CD4-positive, alpha-beta T cell treated with Interleukin-12 subunit alpha and Interleukin-12 subunit beta, for 1 hour (primary cell): Measurements from ENCODE around the gene PICK1.
"Not testable (repeated sequence)": the region's sequence is repeated elsewhere in the genome, so short reads cannot be mapped to it uniquely, and the experiment has no call there.

Source experiments
- DNase-seq: peaks from one replicate; pipeline ENCODE4 v3.0.0-alpha.2; 2020

The PICK1 gene

DNA sequence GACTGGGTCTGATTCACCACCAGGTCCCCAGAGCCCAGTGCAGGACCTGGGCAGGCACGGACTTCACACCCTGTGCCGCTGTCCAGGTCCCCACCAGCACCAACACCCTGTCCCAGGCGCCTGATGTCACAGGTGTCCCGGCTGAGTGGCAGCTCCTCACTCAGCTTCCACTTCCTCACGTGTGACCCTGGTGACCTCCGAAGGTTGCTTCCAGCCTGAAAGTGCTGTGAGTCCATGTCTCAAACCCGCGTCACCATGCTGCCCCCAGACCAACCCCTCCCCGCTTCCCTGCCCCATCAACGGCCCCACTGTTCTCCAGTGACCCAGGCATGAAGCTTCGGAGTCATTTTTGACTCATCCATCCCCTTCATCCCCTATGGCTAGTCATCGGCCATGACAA is 25.7 kb upstream of the PICK1 start:
- DNase-seq, result no peak

DNA sequence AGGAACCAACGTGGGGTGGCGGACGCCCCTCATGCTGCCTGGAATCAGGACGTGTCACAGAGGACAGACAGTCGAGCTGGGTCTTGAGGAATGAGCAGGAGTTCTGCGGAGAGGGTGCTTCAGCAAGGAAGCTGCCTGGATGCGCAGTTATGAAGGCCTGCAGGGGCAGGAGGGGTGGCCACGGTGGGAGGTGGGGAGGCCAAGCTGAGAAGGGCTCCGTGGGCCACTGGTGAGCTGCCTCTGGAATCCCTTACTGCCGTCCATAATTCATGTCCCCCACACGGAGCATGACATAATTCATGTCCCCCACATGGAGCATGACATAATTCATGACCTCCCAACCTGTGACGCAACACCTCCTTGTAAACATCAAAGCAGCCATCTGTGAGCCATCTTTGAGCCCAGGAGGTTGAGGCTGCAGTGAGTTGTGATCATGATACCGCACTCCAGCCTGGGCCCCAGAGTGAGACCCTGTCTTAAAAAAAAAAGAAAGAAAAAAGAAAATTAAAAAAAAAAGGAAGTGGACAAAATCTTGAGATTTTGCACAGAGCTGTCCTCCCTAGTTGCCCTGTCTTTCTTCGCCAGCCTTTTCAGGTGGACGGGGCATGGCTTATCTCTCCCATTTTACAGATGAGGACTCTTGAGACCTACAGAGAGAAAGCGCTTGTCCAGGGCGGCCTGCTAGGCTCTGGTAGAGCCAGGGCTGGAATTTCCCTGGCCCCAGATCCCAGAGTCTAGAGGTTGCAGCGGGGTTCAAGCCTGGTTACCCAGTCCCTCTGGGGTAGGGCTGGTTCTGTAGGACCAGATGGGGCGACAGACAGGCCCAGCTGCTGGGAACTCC is 24.3 kb upstream of the PICK1 start:
- no peak for DNase-seq

DNA sequence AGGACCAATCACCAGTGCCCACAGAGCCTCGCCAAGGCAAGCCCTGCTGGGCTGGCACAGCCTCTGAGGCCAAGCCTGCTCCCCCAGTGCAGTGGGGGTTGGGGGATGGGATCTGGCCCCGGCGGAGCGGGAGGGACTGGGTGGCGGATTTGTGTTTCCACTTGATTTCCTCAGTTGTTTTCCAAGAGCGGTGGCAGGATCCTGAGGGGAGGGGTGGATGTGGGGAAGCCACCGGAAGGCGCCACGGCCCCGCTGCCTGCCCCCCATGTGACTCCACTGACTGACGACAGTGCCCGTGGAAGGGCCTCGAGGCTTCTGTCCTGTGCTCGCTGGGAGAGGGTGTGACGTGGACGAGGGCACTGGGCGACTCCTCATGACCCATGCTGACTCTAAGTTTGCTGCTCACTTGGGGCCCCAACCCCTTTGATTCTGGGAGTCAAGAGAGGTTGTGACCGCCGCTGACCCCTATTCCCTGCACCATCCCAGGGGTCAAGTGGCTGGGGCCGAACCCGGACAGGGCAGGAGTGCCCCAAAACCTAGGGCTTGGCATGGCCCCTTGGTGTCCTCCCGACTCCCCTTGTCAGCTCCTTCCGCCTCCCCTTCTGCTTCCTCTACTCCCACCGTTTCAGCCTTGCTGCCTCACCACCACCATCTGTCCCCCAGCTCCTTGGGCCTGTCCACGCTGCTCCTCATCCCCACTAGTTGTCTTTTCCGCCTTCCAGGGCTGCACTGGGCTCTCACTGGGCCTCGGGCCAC is 23.5 kb upstream of the PICK1 start:
- no peak for DNase-seq

DNA sequence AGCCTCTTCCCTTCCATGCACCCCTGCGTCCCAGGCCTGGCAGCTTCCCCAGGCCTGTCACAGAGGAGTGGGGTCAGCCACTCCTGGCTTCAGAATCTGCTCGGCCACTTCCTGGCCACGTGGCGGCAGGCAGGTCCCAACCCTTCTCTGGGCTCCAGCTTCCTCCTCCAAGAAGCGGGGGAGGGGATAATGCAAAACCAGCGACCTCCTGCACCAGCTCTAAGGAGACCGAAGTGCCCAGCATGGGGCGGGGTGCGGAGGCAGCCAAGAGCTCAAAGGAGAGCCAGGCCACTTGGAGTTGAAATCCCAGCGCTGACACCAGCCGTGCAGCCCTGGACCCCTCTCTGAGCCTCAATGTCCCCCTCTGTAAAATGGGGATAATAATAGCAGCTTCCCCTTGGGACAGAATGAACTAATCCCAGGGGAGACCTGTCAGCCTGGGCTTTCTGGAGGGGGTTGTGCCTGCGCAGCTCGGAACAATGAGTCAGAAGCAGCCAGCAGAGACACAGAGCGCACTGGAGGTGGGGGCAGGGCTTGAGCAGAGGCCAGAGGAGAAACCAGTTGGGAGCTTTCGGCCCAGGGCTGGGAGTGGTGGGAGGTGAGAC is 22.8 kb upstream of the PICK1 start:
- DNase-seq, result no peak

DNA sequence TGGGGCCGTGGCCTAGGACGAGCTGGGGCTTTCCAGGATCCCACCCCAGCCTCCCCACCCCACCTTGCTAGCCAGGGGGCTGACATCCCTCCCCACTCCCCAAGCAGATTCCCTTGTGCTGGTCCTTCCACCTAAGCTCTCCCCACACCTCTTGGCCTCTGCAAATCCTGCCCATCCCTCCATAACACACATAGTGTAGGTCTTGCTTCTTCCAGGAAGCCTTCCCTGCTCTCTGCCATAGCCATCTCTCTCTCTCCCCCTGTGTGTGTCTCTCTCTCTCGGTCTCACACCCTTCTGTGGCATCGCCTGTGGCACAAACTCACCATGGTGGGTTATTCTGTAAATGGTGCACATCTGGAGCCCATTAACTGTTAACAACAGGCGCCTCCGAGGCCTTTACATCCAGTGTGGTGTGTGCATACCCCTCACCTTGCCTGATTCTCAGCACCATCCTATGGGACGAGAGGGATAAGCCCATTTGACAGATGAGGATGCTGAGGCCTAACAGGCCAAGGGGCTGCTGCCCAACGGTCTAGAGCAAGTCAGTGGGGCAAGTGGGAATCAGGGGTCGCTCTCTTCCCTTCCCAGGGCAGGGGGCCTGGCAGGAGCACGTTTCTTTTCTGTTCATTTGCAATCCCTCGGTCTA is 22.2 kb upstream of the PICK1 start:
- no peak for DNase-seq

DNA sequence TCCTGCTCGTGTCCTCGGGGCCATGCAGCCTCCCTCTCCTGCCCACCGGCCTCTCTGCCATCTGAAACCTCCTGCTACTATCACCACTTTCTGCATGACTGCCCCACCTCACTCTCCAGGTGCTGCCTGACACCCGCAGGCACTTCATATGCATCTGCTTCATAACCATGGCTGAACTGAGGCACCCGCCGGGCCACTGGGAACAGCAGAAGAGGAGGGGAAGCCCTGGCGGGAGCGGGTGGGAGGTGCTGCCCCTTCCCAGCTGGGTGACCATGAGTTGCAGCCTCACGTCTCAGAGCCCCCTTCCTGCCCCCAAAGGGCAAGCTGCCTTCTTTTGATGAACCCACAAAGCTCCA is 21.7 kb upstream of the PICK1 start:
- no peak for DNase-seq

DNA sequence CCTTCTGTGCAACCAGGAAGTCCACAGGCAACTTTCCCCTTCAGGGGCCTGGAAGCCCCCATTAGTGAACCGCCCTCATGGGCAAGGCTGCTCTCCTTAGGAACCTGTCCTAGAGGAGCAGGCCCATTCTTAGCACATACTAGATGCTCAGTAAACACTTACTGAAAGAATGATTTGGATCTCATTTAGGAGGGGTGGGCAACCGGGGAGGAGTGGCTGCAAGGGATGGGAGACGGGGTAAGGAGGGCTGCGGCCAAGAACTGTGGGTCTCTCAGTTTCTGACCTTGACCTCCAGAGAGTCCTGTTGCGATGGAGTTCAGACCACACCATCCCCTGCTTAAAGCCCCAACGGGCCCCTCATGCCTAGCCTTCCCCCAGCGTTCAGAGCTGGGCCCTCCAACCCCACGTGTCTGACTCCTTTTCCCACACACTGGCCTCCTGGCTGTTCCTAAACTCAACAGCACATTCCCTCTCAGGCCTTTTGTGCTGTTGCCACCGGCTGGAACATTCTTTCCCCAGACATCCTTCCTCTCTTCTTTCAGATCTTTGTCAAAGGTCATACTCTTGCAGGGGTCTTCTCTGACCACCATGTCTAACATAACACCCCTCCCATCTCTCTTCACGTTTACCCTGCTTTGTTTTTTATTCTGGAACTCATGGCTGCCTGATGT is 20.7 kb upstream of the PICK1 start:
- DNase-seq, result no peak

DNA sequence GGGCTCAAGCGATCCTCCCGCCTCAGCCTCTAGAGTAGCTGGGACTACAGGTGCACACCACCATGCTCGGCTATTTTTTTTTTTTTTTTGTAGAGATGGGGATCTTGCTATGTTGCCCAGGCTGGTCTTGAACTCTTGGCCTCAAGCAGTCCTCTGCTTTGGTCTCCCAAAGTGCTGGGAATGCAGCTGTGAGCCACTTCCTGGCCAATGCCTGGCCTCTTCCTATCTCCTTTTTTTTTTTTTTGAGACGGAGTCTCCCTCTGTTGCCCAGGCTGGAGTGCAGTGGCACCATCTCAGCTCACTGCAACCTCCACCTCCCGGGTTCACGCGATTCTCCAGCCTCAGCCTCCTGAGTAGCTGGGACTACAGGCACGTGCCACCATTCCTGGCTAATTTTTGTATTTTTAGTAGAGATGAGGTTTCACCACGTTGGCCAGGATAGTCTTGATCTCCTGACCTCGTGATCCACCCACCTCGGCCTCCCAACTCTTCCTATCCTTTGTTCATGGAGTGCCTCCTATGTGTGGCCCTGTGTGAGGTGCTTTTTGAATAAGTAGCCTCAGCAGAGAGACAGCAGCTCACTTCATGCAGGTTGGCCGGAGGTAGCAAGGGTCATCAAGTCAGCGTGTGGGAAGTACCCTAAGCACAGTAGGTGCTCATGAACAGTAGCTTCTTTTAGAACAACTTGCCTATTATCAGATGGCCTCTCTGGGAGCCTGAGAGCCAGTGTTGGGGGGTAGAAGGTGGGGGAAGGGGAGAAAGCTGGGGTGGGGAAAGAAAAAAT is 19.6 kb upstream of the PICK1 start:
- not testable (repeated sequence) for DNase-seq

DNA sequence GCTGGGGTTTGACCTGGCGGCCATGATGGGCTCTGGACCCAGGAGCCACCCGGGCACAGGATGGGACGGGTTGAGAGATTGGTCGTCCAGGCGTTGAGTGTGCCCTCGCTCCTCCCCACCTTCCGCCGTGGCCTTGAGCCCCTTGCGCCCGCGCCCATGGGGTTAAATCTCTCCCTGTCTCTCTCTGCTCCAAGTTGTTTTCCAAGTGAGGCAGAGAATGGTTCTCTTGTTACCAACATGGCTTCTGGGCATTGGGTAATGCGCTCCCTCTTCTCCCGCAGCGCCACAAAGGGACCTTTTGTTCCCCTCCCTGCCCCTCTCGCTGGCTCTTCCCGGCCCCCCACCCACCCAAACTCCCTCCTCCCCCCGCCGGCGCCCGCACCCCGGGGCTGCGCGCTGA is 18.8 kb upstream of the PICK1 start:
- no peak for DNase-seq

DNA sequence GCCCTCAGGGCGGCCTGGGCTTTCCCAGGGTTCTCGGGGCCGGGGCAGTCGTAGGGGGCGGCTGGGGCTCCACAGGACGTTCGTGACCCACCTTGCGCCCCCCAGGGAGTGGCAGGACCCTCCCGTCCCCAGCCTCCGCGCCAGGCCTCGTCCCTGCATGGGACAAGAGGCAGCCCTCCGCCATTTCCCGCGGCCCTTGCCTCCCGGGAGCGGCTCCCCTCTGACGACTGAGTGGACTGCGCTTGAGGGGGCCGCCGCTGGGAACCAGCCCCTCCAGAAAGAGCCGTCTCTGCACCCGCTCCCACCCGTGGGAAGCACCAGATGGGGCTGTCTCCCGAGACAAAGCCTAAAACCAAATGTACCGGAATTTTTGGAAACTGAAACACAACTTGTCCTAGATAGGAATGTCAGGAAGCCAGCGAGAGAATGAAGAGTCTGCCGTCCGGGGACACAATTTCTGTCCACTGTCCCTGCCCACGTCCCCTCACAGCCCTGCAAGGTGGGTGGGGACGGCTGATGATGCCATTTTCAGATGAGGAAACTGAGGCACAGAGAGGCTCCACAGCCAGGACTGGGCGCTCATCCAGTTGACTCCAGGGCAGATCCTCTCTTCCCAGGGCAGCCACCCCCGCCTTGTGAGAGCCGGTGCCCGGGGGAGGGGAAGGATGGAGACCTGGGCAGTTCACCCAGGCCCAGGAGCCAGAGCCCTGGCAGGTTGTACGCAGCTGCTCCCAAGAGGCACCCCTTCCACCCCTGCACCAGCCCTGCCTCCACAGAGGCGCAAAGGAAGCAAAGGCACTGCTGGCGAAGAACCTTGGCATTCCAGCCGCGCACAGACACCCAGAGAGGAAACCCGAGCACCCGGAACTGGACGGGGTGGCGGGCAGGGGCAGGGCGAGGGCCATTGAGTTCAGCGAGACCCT is 18.1 kb upstream of the PICK1 start:
- no peak for DNase-seq

DNA sequence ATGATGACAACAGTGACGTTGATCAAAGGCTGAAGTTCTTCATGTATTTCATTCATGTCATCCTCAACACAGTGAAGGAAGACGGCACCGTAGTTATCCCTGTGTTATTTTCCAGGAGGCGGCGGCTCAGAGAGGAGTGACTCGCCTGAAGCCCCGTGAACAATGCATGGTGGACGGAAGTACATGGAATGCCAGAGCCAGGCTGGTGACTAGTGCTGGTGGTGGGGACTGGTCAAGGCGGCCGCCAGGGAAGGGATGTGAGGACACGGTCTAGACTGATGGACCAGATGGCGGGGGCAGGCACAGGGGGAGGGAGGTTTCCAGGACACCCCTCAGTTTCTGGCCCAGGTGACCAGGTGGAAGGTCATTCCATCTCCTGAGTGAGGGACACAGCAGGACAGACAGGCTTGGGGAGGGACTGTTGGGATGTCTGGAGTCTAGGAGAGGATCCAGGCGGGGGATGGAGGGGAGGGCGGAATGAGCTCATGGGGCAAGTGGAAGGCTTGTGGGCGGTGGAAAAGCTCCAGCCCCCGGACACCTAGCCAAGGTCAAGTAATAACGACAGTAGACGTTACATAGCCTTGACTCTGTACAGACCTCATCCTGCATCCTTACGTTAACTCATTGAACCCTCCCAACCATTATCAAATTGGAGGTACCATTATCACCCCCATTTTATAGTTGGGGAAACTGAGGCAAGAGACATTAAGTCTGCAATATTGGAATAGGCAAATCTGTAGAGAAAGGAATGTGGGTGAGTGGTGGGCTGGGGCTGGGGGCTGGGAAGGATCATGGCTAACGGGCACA is 16.0 kb upstream of the PICK1 start:
- DNase-seq, result no peak

DNA sequence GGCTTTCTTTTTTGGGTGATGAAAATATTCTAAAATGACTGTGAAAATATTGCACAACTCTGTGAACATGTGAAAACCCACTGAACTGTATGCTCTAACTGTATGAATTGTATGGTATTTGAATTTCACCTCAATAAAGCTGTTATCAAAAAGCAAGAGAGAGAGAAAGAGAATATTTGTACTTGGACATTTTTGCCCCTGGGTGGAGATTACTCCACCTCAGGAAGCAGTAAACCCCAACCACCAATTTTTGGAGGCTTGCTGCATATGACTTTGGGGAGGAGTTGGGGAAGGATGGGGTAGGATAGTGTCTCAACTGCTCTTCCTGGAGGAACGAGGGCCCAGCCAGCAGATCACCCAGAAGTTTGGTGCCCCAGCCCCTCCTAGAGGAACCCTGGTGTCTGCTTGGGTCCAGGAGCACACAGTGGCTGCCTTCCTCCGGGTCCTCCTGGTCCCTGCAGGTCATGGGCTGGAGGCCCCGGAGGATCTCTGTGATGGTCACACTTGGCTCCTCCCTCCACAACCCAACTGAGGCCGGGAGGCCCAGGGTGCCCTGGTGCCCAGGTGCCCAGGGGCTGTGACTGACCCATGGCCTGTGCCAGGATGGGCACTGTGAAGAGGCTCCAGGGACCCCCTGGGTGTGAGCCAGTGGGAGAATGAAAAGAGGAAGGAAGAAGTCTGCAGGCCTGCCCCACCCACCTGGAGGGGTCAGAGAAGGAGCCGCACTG is 15.3 kb upstream of the PICK1 start:
- no peak for DNase-seq

DNA sequence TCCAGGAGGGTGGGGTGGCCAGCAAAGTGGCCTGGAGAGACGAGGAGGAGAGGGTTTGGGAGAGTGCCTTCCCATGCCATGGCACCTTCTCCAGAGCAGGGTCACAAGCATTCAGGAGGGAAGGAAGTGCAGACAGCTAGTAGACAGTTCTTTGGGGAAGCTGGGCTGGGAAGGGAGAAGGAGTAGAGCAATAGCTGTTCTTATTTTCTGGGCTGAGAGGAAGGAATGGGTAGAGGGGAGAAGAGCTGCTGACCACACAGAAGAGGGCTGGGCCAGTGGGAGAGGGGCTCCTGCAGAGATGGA is 14.8 kb upstream of the PICK1 start:
- no peak for DNase-seq

DNA sequence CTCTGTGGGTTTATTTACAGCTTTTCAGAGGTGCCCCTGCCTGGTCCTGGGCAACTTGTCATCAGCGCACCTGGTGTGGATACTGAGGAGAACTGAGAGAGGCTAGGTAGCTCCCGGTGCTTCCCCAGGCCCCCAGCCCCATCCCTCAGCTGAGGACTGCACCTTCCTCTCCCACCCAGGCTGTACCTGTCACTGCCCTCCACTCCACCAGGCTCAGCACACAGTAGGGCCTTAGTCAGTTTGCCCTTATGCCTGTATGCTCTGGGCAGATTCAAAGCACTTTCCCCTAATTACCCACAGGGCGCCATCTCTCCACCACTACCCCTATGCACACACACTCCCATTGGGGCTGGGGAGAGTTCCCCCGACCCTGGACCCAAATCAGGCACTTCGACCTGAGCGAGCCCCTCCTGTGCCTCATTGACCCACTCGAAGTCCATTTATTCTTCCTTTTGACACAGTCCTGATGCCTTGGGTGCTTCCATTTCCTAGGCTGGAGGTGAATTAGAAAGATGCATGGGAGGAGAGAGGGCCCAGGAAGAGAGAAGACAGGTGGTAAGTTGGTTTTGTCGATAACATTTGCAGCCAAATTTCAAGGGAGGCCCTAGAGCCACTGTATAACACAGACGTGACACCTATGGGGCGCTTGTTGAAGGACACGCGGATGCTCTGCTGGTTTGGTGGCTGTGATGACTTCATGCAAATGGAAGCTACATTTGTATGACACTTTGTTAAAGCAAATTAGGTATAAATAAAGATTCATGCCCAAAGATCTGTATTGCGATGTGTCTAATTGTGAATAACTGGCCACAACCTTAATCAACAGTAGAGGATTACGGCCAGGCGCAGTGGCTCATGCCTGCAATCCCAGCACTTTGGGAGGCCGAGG is 13.8 kb upstream of the PICK1 start:
- DNase-seq, result no peak

DNA sequence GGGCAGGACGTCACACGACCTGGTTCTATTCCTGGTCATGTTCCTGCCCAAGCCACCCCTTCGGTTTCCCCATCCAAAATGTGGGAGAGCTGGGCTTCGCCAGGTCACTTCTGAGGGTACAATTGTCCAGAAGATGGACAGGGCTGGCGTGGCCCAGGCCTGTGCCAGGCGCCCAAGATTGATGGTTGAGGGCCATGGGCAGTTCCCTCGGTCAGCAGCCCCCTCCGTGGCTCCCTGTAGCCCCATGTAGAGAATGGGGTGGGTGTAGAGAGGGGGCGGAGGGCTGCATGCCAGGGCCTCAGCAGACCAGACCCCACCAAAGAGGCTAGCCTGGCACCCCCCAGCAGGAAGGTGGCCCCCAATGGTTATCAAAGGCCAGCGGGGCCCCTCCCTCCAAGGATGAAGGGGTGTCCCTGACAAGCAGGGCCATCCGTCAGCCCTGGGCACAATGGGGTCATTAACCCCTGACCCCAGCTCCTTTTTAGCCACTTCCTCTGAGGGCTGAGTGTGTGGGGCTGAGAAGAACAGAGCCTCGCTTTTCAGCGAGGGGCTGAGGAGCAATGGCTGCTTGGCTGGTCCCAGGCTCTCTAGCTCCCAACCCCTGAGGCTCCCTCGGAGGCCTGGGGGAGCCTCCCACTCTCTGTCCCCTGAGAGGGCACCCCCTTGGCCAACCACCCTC is 11.0 kb upstream of the PICK1 start:
- no peak for DNase-seq

DNA sequence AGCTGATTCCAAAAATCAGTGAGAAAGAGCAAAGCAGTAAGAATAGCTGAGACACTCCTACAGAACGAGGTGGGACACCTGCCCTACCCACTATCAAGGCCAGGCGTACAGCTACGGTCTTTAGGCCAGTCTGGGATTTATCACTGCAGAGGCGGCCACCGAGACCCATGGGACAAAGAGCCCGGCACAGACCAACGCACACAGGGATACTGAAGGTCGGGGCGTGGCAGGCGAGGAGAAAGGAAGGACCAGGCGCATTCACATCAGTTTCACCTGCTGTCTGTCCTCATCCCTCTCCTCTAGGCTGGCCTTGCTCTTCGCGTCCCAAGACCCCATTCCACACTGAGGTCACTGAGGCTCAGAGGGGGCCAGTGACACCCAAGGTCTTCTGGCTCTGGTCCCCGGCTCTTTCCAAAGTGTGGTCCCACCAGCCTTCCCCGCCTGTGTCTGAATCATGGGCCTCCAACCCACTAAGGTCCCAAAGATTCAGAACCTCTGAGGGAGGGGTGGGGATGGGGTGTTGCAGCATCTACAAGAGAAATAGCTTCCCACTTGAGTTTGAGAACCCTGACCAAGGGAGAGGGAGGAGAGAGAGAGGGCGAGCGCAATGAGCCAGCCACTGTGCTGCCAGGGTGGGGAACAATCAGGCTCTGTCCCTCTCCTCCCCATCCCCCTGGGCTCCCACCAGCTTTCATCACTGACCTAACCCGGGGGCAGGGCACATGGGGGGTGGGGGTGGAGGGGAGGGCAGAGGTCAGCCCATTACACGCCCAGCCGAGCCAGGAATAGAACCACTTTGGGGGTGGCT is 7.2 kb upstream of the PICK1 start:
- DNase-seq, result no peak

DNA sequence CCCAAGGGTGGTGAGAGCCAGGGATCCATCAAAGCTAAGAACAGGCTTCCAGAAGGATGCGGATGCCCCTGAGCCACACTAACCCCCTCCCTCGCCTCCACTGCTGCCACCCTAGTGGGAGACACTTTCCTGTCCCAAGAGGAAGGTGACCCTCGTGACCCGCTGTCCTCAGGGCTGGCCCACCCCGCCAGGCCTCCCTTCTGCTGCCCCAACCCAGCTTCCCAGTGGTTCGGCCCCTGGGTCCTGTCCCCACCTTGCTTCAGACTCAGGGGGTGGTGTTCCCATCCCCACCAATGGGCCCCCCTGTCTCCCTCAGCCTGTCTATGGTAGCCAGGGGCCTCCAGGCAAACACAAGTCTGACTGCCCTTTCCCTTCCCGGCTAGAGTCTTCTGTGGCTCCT is 6.5 kb upstream of the PICK1 start:
- DNase-seq, result no peak
